Ascending aorta (tissue), 2 donors: ENCODE data around the gene VCPKMT. TPM values are rescaled to one million over a fixed set of nuclear protein-coding genes. Genes with fewer than 3 reads are reported as not detected.

Experiments used
- DNase-seq, 2 donors: peaks; one replicate each; pipeline ENCODE4 v3.0.0-alpha.2; 2019; ENCODE audit warnings: low spot score in 2 of 2
- H3K27ac ChIP-seq, 2 donors: fragments of 200-600 bp; sonication (generic); one replicate each; pipeline ENCODE4 v1.5.1; 2016 to 2017; ENCODE audit warnings: mild to moderate bottlenecking in 1 of 2
- H3K27me3 ChIP-seq: fragments of 200-600 bp; sonication (generic); one replicate; pipeline ENCODE4 v1.5.1; 2017
- H3K36me3 ChIP-seq, 2 donors: fragments of 200-600 bp; sonication (generic); one replicate each; pipeline ENCODE4 v1.5.1; 2016
- H3K4me1 ChIP-seq, 2 donors: fragments of 200-600 bp; sonication (generic); one replicate each; pipeline ENCODE4 v1.5.1; 2016 to 2017; ENCODE audit warnings: mild to moderate bottlenecking in 1 of 2
- H3K4me3 ChIP-seq, 2 donors: fragments of 200-600 bp; sonication (generic); one replicate each; pipeline ENCODE4 v1.5.1; 2016 to 2017; ENCODE audit warnings: mild to moderate bottlenecking in 1 of 2
- H3K9me3 ChIP-seq, 2 donors: fragments of 200-600 bp; sonication (generic); one replicate each; pipeline ENCODE4 v1.5.1; 2016
- intact Hi-C: fragments of 100-400 bp; cut with DNase I; formaldehyde crosslinking; loops from one replicate; pipeline ENCODE4 v1.15.1; 2023
- total RNA-seq: library from RNA; depleted of rRNA; stranded (reverse); fragments of >200 nt; gene quantifications from one replicate; pipeline ENCODE4 v1.1.0, GENCODE V29; 2016
- TF ChIP-seq, protein P1 (sequence below), 3 experiments: fragments of 200-600 bp in 2 of 3; fragments of 450-650 bp in 1 of 3; sonication (generic) in 2 of 3; IDR thresholded peaks; one replicate each; pipeline ENCODE4 v1.5.1; 2016 to 2019; ENCODE audit warnings: antibody characterized with exemption in 3 of 3, mild to moderate bottlenecking in 1 of 3, moderate library complexity in 1 of 3

VCPKMT gene
- total RNA-seq, 1 donor from 2014 or later, result not detected

DNA sequence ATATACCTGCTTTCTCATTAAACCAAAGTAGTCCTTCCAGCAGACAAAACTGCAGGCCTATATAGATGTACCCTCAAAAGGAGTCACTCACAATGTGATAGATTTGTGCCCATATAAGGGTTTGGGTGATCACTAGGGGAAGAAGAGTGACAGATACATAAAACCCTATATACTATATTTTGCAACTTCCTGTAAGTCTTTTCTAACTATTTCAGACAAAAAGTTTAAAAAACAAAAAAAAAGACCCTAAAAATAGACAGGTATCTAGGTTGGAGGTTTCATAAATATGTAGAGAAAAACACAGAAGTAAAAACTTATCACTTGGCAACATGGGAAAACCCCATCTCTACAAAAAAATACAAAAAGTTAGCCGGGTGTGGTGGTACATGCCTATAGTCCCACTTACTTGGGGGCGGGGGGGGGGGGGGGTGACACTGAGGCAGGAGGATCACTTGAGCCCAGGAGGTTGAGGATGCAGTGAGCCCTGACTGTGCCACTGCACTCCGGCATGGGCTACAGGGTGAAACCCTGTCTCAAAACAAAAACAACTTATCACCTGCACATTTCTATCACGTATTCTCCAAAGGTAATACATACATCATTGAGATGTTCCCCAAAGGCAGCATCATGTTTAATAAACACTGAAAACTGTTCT, 2.9 kb downstream of the VCPKMT start:
- TF ChIP-seq, protein P1, sequence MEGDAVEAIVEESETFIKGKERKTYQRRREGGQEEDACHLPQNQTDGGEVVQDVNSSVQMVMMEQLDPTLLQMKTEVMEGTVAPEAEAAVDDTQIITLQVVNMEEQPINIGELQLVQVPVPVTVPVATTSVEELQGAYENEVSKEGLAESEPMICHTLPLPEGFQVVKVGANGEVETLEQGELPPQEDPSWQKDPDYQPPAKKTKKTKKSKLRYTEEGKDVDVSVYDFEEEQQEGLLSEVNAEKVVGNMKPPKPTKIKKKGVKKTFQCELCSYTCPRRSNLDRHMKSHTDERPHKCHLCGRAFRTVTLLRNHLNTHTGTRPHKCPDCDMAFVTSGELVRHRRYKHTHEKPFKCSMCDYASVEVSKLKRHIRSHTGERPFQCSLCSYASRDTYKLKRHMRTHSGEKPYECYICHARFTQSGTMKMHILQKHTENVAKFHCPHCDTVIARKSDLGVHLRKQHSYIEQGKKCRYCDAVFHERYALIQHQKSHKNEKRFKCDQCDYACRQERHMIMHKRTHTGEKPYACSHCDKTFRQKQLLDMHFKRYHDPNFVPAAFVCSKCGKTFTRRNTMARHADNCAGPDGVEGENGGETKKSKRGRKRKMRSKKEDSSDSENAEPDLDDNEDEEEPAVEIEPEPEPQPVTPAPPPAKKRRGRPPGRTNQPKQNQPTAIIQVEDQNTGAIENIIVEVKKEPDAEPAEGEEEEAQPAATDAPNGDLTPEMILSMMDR (IDR thresholded peaks at IDR 0.05), result no peak
- Histone ChIP-seq H3K27me3 (no peaks in the 10 kb centered on the region), H3K9me3 (no peaks in the 10 kb centered on the region), H3K4me3 (no peak overlapping the region), H3K4me1 (peaks cover 0 to 10% of the 10 kb centered on the region in 2 donors), H3K36me3 (peaks cover 27 to 56% of the 10 kb centered on the region in 2 donors), H3K27ac (no peak overlapping the region)
- DNase-seq, result no peak
- intact Hi-C loops, result no loop called here

DNA sequence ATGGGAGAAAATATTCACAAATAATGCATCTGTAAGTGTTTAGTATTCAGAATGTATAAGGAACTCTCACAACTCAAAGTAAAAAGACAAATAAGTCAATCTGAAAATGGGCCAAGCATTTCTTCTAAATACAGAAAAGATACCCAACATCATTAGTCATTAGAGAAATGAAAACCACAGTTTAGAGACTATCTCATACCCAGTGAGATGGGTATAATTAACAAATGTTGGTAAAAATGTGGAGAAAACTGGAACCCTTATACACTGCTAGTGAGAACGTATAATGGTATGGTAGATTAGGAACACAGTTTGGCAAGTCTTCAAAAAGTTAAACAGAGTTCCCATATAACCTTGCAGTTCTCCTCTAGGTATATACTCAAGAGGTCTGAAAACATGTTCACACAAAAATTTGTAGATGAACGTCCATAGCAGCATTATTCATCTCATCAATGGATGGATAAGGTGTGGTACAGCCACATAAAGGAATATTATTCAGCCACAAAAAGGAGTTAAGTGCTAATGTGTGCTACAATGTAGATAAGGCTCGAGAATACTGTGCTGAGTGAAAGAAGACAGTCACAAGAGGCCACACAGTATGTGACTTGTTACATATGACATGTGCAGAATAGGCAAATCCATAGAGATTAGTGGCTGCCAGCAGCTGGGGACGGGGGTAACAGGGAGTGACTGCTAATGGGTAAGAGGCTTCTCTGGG, 5.9 kb downstream of the VCPKMT start:
- peaks cover 20 to 50% of the 10 kb centered on the region in 2 donors for H3K36me3 ChIP-seq
- intact Hi-C loops, result no loop called here
- TF ChIP-seq, protein P1 (IDR thresholded peaks at IDR 0.05), result no peak
- no peaks in the 10 kb centered on the region for H3K9me3 ChIP-seq
- peaks cover 0 to 3% of the 10 kb centered on the region in 2 donors for H3K4me1 ChIP-seq
- DNase-seq, result no peak
- no peak overlapping the region for H3K4me3 ChIP-seq
- H3K27ac ChIP-seq, result no peak overlapping the region
- H3K27me3 ChIP-seq, result no peaks in the 10 kb centered on the region

DNA sequence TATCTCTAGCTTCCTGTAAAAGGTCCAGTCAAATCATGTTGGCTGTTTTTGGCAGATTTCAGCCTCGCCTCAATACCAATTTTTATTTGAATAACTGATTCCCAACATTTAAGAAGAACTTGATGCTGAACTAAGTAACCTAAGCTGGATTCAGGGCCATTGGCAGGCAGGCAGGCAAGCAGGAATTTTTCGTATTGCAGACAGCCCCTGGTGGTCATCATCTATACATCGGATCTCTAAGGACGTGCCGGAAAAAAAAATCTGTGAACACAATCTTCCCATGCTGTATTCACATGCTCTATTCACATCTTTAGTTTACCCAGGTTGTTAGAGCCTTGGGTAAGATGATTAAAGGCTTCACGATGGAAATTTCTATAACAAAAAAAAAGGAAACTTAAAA, 7.0 kb downstream of the VCPKMT start:
- Histone ChIP-seq H3K9me3 (no peaks in the 10 kb centered on the region), H3K27ac (no peak overlapping the region), H3K27me3 (no peaks in the 10 kb centered on the region), H3K4me3 (no peak overlapping the region), H3K4me1 (no peaks in the 10 kb centered on the region), H3K36me3 (peaks cover 20 to 50% of the 10 kb centered on the region in 2 donors)
- DNase-seq, result no peak
- intact Hi-C loops, result no loop called here
- TF ChIP-seq, protein P1 (IDR thresholded peaks at IDR 0.05), result no peak

DNA sequence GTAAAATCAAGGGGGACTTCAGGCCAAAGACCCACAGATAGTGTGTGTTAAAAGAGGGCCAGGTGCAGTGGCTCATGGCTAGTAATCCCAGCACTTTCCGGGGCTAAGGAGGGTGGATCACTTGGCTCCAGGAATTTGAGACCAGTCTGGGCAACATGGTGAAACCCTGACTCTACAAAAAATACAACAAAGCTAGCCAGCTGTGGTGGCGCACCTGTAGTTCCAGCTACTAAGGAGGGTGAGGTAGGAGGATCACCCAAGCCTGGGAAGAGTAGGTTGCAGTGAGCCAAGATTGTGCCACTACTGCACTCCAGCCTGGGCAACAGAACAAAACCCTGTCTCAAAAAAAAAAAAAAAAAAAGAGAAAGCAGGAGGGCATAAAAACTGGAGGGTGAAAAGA, 8.5 kb downstream of the VCPKMT start:
- Histone ChIP-seq H3K36me3 (peaks cover 20 to 39% of the 10 kb centered on the region in 2 donors), H3K4me3 (no peak overlapping the region), H3K27ac (no peak overlapping the region), H3K27me3 (no peaks in the 10 kb centered on the region), H3K4me1 (no peaks in the 10 kb centered on the region), H3K9me3 (no peaks in the 10 kb centered on the region)
- no peak for DNase-seq
- intact Hi-C loops, result no loop called here
- TF ChIP-seq, protein P1 (IDR thresholded peaks at IDR 0.05), result no peak

DNA sequence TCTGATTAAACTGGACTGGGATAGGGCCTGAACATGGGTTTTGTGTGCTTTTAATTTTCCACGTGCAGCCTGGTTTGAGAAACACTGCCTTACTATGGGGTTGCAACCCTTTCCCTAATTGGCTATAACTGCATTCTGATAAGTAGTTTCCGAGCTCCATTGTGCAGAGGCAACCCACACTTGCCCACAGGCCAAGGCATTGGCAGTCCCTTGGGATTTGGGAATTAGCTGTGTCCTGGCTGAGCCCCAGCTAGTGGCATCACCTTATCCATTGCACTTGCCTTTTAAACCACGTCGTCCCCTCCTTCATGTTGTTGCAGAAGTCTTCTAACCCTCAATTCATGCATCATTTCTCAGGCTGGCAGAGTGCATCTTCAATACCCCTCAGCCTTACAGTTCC, 10.2 kb downstream of the VCPKMT start:
- DNase-seq, result no peak
- intact Hi-C loops, result no loop called here
- H3K9me3 ChIP-seq, result no peaks in the 10 kb centered on the region
- H3K4me1 ChIP-seq, result no peaks in the 10 kb centered on the region
- TF ChIP-seq, protein P1 (IDR thresholded peaks at IDR 0.05), result no peak
- H3K27me3 ChIP-seq, result no peaks in the 10 kb centered on the region
- H3K4me3 ChIP-seq, result no peak overlapping the region
- peaks cover 15 to 22% of the 10 kb centered on the region in 2 donors for H3K36me3 ChIP-seq
- no peak overlapping the region for H3K27ac ChIP-seq
